NCI-H146 treated with DMSO at 0.1 percent for 48 hours (cell line): Measurements from ENCODE around the gene NKPD1.

Experiments used
- DNase-seq: peaks from one replicate; lab custom pipeline; 2025; ENCODE audit not compliant: unreplicated experiment; lab: John Stamatoyannopoulos, UW

NKPD1 gene

DNA sequence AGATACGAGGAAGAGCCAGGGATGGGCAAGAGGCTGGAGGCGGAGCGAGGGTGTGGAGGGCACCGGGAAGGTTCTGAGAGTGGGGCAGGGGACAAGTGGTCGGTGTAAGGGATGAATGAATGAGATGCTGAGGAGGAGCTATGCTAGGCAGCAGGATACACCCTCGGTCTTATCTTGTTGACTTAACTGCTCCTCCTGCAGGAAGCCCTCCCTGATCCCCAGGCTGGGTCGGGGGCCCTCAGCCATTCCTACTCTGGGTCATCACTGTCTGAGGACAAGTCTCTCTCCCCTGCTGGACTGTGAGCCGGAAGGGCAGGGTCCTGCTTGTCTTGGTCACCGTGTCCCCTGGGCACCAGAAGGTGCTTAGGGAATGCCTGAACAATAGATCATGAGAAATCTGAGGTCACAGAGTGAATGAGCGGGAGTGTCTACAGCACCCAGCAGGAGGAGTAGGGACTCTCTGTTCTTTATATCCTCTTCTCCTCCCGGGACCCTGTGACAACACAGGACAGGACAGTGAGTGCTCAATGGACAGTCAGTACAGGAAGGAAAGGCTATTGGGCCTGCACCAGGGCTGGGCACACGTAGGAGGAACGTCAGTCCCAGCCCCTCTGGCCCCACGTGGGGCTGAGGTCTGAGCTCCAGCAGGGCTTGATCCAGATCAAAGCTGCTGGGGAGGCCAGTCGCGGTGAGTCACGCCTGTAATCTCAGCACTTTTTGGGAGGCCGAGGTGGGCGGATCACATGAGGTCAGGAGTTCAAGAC is 6.5 kb downstream of the NKPD1 start:
- no peak for DNase-seq

DNA sequence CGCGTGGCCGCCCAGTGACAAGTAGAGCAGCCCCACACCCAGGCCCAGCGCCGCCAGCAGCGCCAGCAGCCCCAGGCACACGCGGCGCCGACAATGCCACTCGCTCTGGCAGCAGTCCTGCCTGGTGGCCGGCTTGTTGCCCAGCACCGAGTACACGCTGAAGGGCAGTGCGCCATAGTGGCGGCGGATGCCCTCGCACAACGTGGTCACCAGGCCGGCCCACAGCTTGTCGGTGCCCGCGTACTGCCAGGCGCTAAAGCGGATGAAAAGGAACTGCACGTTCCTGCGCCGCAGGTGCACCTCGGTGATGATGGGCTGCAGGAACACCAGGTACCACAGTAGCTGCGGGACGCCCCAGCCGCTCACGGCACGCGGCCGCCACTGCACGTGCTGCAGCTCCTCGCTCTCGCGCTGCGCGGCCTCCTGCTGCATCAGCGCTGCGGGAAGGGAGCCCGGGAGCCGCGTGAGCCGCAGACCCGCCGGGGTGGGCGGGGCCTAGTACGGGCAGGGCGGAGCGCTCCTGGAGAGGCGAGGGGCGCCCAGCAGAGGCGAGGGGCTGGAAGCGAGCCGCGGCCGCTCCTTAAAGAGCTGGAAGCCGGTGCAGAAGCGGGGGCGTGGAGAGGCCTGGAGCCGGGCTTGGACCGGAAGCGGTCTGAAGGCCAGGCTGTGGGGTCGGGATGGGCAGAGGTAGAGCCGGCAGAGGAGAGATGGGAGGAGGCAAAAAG is 7.3 kb downstream of the NKPD1 start:
- DNase-seq: no peak

DNA sequence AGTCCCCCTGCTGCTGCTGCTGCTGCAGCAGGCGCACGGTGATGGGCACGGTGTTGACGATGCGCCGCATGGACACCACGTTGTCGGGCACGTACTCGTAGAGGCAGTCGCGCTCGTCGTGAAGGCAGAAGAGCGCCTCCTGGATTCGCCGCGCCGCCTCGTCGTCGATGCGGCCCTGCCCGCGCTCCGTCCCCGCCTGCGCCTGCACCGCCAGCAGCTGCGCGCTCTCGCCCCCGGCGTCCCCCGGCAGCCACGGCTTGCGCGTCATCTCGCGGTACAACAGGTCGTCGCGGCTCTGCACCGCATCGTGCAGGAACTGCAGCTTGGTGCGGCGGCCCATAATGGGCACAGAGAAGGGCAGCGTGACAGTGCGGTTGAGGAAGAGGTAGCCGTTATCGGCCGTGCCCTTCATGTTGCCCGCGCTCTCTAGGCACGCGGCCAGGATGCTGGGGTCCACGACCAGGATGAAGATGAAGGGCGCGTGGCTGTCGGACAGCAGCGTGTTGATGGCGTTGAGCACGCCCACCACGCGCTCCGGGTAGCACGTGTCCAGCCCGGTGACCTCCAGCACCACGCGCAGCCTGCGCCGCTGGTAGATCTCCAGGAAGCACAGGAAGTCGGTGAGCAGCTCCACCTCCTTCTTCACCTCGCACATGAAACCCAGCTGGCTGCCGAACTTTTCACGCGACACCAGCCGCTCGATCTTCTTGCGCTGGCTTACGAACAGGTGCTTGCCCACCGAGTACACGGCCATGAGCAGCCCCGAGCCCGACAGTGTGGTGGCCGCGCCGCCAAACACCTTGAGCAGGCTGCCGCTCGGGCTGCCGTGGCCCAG is 8.1 kb downstream of the NKPD1 start:
- DNase-seq: no peak

GRCh38 chr19:45151821-45152503 is 8.8 kb downstream of the NKPD1 start:
- DNase-seq: no peak

DNA sequence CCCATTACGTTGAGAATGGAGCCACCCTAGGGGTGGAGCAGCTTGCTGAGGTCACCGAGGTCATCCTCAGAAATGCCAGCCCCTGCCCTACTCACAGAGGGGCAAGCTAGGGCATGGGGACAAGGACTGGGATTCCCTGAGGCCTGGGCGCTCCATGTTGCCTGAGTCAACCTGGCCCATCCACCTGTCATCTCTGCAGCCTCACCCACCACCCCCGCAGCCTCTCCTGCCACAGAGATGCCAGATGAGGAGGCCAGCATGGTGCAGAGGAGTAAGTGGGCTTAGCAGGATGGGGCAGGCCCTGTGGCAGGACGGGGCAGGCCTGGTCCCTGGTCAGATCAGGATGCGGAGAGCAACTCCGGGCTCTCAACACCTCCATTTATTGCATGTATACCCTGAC is 9.5 kb downstream of the NKPD1 start:
- no peak for DNase-seq

DNA sequence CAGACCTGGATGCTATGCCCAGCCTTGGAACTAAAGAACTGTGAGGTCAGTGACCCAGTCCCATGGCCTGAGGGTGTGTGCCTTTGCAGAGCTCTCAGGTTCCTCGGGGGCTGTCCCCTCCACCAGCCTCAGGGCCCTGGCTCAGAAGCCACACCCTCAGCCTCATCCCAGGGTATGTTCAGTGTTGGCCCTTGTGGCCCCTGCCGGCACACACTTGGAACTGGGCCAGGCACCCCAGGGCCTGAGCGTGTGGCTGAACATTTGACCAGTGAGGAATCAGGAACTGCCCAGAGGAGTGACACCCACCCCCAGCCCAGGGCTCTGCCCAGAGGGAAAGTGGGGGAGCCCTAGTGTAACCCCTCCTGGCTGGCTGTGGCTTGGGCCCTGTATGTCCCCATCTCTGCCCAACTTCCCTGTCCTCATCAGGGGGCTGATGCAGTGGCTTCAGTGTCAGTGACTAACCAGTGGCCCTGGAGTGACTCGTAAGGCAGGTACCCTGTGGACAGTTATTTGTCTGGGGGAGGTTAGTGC is 10.0 kb downstream of the NKPD1 start:
- no peak for DNase-seq

- DNase-seq: no peak
Observed at GRCh38 chr19:45150180-45150579, 10.6 kb downstream of the NKPD1 start.

DNA sequence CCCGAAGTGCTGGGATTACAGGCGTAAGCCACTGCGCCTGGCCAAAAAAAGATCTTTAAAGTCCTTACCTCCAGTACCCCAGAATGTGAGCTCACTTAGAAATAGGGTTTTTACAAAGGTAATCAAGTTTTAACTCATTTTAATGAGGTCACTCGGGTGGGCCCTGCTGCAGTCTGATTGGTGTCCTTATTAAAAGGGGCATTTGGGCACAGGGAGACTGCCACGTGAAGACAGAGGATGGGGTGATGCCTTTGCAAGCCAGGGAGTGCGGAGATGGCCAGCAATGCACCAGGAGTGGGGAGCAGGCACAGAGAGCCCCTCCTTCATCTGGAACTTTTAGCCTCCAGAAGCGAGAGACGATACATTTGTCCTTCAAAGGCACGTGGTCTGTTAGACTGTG is 11.7 kb downstream of the NKPD1 start:
- DNase-seq: no peak

DNA sequence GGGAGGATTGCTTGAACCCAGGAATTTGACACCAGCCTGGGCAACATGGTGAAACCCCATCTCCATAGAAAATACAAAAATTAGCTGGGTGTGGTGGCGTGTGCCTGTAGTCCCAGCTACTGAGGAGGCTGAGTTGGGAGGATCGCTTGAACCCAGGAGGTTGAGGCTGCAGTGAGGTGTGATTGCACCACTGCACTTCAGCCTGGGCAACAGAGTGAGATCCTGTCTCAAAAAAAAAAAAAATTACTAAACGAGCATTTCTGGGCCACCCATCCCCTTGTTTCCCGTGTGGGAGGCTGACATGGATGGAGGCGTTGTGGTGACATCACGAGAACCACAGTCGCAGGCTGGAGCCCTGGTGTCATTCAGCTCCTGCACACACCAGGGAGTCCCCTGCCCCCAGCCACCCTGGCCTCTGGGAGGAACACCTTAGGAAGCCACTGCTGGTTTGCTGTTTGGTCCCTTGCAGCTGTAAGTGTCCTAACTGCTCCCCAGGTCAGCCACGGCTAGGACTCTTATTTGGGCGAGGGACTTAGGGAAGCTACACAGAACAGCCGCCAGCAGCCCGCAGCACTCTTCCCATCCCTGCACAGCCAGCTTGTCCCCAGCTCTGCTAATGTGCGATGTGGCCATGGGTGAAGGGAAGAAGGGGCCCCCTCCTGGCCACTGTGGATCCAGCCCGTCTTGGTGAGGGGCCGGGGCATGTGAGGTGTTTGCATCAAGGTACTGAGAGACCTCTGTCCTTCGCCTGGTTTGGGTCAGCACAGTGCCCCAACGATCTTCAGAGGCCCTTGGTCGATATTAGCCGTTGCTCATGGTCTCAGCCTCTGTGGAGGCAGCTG is 12.7 kb downstream of the NKPD1 start:
- no peak for DNase-seq

DNA sequence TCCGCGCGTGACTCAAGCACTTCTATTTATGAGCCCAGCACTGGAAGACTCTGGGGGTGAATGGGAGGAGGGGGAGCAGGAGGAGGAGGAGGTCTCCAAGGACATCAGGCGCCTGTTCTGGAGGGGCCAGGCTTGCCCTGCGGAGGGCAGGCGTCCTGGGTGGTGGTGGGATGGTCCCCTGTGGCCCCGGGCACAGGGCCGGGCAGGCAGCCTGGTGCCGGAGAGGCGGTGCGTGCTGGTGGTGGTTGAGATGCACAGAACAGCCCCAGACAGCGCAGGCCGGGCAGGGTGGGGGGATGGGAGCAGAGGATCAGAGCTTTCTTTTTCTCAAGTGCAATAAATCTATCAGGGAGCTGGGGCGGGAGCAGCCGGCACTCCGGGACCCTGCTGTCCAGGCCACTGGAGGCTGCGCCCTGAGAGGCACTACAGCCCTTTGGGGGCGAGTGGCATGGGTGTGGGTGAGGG is 14.0 kb downstream of the NKPD1 start:
- DNase-seq: no peak

DNA sequence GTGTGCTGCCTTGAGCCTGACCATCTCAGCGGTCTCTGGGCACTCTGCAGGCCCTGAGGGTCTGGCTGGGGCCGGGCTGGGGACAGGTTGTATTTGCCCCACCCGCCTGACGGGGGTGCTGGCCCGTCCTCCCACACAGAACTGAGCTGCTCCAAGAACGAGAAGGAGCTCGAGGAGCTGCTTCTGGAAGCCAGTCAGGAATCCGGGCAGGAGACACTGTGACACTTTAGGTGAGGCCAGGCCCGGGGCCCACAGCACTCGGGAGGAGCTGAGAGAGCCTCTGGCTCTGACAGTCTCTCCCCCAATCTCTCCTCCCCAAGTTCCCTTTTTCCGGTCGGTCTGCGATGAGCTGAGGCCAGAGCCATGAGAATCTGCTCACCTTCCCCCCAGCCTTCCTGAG is 14.5 kb downstream of the NKPD1 start:
- no peak for DNase-seq

DNA sequence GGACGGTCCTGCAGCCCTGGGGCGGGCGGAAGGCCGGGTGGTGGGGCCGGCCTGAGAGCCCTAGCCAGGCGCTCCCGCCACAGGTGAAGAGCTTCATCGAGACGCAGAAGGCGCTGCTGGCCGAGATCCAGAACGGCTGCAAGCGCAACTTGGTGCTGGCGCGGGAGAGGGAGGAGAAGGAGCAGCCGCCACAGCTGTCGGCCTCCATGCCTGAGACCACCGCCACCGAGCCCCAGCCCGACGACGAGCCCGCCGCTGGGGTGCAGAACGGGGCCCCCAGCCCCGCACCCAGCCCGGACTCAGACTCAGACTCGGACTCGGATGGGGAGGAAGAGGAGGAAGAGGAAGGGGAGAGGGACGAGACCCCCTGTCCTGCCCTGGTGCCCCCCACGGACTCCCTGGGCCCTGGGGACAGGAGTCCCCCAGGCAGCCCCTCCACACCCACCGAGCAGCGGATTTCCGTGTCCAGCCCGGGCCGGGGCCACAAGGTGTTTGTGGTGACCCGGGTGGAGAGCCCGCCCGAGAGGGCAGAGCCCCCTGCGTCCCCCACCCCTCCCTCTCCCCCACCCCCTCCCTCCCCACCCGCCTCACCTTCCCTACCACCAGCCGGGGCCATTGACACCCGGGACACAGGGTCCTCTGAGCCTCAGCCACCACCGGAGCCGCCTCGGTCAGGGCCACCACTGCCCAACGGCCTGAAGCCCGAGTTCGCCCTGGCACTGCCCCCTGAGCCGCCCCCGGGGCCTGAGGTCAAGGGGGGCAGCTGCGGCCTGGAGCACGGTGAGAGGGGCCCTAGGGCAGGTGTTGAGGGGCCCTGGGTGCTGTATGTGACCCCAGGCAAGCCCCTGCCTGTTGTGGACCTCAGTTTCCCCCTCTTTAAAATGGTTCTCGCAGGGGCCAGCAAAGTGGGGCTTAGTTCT is 15.3 kb downstream of the NKPD1 start:
- no peak for DNase-seq

- no peak for DNase-seq
Observed at GRCh38 chr19:45144431-45145269, 16.1 kb downstream of the NKPD1 start.

GRCh38 chr19:45142726-45143110 is 18.1 kb downstream of the NKPD1 start:
- no peak for DNase-seq

- no peak for DNase-seq
Observed at GRCh38 chr19:45142016-45142725, 18.6 kb downstream of the NKPD1 start.

DNA sequence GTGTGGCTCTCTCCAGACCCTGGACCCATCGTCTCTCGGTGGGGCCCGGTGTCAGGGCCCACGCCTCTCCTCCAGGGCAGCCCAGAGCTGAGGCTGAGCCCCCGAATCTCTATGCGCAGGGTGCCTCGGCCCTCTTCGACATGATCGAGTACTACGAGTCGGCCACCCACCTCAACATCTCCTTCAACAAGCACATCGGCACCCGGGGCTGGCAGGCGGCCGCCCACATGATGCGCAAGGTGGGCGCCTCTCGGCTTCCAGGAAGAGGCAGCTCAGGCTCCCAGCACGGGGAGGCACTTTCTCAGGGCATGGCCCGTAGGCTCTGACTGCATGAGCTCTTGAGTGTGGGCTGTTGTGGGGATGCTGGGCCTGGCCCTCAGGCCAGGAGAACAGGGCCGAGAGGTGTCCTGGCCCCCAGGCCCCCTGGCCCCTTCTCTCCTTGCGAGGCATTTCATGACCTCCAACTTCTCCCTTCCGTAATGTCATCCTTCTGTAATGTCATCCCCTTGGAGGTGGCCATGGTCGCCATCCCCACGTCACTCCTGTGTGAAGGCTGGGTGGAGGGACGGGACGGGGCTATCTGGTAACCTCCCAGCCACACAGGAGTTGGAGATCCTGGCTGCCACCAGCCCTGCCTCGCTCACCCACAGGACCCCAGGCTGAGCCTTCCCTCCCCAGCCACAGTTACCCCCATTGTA is 19.4 kb downstream of the NKPD1 start:
- DNase-seq: no peak

GRCh38 chr19:45140533-45140932 is 20.2 kb downstream of the NKPD1 start:
- DNase-seq: no peak
